Peyer's patch (tissue), 4 donors: Measurements from ENCODE around the gene TGFBR2.

Experiments used
- CTCF ChIP-seq, 6 experiments: fragments of 450-650 bp in 4 of 6; fragments of 200-600 bp in 2 of 6; sonication (generic) in 1 of 6; IDR thresholded peaks; one replicate each; pipeline ENCODE4 v1.5.1; 2017 to 2019; ENCODE audit warnings: antibody characterized with exemption in 6 of 6, mild to moderate bottlenecking in 3 of 6, moderate library complexity in 1 of 6
- POLR2A ChIP-seq, 2 donors: fragments of 450-650 bp; IDR thresholded peaks; one replicate each; pipeline ENCODE4 v1.5.1; 2017; ENCODE audit warnings: antibody characterized with exemption in 2 of 2, mild to moderate bottlenecking in 2 of 2, moderate library complexity in 2 of 2

GRCh38 chr3:30638685-30639412 lies 32.4 kb downstream of the TGFBR2 start:
- TF ChIP-seq CTCF (IDR thresholded peaks at IDR 0.05) (no peak), POLR2A (IDR thresholded peaks at IDR 0.05) (no peak)
